Mucosa of rectum (tissue), 2 donors: Measurements from ENCODE around the gene SLAMF6.

ENCODE experiments used
- H3K27ac ChIP-seq, 2 donors: one replicate each; pipeline ENCODE4 v1.7.0; 2013; ENCODE audit warnings: inconsistent platforms in 2 of 2, low read depth in 2 of 2, low read length in 2 of 2
- H3K27me3 ChIP-seq, 2 donors: one replicate each; pipeline ENCODE4 v1.7.0; 2013; ENCODE audit warnings: low read length in 2 of 2; ENCODE audit not compliant: control insufficient read depth in 2 of 2, insufficient read depth in 2 of 2
- H3K36me3 ChIP-seq, 2 donors: one replicate each; pipeline ENCODE4 v1.7.0; 2013; ENCODE audit warnings: low read length in 2 of 2; ENCODE audit not compliant: control insufficient read depth in 2 of 2, insufficient read depth in 2 of 2
- H3K4me1 ChIP-seq, 2 donors: one replicate each; pipeline ENCODE4 v1.7.0; 2013; ENCODE audit warnings: low read length in 2 of 2, mild to moderate bottlenecking in 1 of 2; ENCODE audit not compliant: control insufficient read depth in 2 of 2, insufficient read depth in 2 of 2
- H3K4me3 ChIP-seq, 2 donors: one replicate each; pipeline ENCODE4 v1.7.0; 2013; ENCODE audit warnings: low read length in 2 of 2
- H3K9ac ChIP-seq, 2 donors: one replicate each; pipeline ENCODE4 v1.7.0; 2013; ENCODE audit warnings: low read length in 2 of 2, low read depth in 1 of 2, mild to moderate bottlenecking in 1 of 2
- H3K9me3 ChIP-seq, 2 donors: one replicate each; pipeline ENCODE4 v1.7.0; 2013; ENCODE audit warnings: low read length in 2 of 2; ENCODE audit not compliant: control insufficient read depth in 2 of 2
- donor health status: healthy.
- donor health status: Normal muscosa, but diverticular disease.

Gene SLAMF6

DNA sequence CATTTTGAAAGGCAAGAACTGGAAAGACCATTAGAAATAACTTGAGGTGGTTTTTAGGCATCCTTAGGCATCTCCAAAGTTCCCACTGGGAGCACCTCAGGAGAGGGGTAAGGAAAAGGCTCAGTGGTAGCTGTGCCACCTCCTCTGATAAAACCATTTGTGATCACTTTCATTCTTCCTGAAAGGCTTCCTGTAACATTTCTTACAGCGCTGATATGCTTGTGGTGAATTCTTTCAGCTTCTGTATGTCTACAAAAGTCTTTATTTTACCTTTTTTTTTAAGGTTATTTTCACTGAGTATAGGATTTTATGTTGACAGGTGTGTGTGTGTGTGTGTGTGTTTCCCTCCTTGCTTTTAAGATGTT is 67.9 kb downstream of the SLAMF6 start:
- no peak overlapping the region for H3K9ac ChIP-seq
- H3K4me1 ChIP-seq, result no peaks in the 10 kb centered on the region
- H3K9me3 ChIP-seq, result no peaks in the 10 kb centered on the region
- H3K27ac ChIP-seq, result no peak overlapping the region
- H3K36me3 ChIP-seq, result no peaks in the 10 kb centered on the region
- no peaks in the 10 kb centered on the region for H3K27me3 ChIP-seq
- no peak overlapping the region for H3K4me3 ChIP-seq

DNA sequence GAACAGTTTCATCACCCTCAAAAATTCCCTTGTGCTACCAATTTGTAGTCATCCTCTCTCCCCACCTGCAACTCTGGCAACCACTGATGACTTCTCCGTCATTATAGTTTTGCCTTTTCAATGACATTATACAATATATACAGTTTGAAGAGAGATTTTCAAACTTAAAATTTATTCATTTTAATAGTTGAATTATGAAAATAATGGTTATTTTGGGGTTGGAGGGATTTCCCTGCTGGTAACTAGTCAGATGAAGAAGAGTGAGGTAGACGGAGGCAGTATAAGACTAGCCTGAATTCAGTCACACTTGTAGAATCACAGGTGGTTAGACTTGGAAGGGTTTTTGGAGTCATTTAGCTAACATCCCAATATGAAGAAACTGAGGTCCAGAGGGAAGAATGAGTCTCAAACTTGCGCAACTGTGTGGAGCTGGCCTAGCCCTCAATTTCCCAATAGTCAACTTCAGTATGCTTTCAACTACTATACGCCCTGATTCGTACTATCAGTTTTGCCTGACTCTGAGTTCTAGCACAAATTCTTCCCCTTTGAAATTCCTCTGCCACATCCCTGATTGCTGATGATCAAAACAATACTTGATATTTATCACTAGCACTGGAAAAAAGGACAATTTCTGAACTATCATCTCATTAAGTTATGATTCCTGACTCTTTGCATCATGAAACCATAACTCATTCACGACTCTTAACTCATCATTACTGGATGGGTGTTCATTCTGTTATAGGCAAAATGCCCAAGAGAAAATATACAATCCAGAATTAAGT is 68.5 kb downstream of the SLAMF6 start:
- no peaks in the 10 kb centered on the region for H3K4me1 ChIP-seq
- H3K27ac ChIP-seq, result no peak overlapping the region

DNA sequence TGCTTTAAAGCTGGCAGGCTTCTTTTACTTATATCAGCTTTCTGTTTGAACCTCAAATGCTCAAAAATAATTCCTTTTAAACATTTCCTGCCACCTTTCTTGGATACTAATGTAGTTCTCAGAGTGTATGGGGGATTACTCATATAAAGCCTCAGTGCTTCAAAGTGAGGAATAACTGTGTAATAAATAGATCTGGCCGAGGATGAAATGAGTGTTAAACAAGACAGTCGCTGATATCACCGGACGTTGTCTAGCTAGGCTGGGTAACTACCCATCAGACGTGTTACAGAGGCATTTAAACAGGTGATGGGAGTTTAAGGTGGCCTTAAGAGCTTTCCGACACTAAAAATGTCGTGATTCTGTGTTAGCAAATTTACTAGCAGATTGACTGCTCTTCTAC is 69.6 kb downstream of the SLAMF6 start:
- no peak overlapping the region for H3K4me3 ChIP-seq
- no peaks in the 10 kb centered on the region for H3K9me3 ChIP-seq

More for the DNA sequence above, 68.5 kb downstream of the SLAMF6 start:
- H3K36me3 ChIP-seq, result no peaks in the 10 kb centered on the region
- no peaks in the 10 kb centered on the region for H3K27me3 ChIP-seq
- H3K9me3 ChIP-seq, result no peaks in the 10 kb centered on the region
- H3K9ac ChIP-seq, result no peak overlapping the region
- no peak overlapping the region for H3K4me3 ChIP-seq

DNA sequence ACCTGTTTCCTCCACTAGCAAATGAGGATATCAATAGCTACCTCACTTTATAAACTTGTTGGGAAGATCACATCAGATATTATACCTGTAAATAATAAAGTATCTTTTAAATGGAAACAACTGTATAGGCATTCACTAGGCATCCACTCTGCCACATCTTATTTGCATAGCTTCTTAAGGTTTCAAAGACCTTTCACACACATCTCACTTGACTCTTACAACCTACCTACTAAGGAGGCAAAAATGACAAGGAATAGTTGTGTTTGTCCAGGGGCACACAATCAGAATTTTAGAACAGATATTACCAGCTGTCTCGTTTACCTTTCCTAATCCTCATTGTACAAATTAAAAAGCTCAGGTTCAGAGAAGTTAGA is 71.2 kb downstream of the SLAMF6 start:
- Histone ChIP-seq H3K4me1 (no peaks in the 10 kb centered on the region), H3K36me3 (no peaks in the 10 kb centered on the region), H3K27ac (no peak overlapping the region), H3K9ac (no peak overlapping the region), H3K4me3 (no peak overlapping the region), H3K27me3 (no peaks in the 10 kb centered on the region), H3K9me3 (no peaks in the 10 kb centered on the region)

More for the DNA sequence above, 69.6 kb downstream of the SLAMF6 start:
- Histone ChIP-seq H3K4me1 (no peaks in the 10 kb centered on the region), H3K36me3 (no peaks in the 10 kb centered on the region), H3K9ac (no peak overlapping the region), H3K27ac (no peak overlapping the region), H3K27me3 (no peaks in the 10 kb centered on the region)

DNA sequence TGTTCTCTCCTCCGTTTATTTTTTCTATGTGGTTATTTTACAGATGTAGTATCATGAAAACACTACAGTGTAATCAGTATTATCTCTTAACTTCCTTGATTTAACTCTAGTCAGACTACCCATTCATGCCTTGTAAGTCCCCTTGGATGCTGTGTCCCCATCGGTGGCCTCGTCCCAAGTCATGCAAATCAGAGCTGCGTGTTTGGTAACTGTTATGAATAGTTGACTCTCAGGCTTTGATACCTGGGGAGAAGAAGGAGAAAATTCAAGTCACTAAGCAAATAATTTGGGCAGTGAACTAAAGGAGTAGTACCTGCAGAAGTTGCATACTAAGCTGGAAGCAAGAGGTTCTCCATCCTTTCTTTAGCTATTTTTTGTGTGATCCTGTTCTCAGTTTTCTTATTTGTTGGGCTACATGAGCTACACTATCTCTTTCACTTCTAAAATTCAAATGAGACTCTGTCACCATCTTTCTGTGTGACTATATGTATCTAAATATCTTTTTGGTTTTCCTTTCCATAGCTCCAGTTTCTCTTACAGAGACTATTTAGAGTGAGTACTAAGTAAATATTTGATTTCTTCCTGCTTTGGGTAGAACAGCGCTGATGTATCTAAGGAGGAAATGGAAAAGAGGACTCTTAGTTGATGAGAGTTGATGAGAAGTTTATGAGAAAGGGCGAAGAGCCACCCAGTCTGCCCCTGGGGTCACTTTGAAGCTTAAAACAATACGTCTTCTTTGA is 71.8 kb downstream of the SLAMF6 start:
- H3K4me3 ChIP-seq, result peak overlapping the region in 1 of 2 donors; percentile 5
- H3K9ac ChIP-seq, result no peak overlapping the region

DNA sequence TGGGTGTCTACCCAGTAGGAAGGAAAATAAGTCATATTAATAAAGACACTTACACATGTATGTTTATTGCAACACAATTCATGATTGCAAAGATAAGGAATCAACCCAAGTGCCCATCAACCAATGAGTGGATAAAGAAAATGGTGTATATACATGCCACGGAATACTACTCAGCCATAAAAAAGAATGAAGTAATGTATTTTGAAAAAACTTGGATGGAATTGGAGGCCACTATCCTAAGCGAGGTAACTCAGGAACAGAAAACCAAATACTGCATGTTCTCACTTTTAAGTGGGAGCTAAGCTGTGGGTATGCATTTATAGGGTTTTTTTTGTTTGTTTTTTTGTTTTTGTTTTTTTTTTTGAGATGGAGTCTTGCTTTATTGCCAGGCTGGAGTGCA is 73.6 kb downstream of the SLAMF6 start:
- no peaks in the 10 kb centered on the region for H3K27me3 ChIP-seq
- no peak overlapping the region for H3K9ac ChIP-seq
- H3K27ac ChIP-seq, result no peak overlapping the region
- no peaks in the 10 kb centered on the region for H3K9me3 ChIP-seq
- H3K4me1 ChIP-seq, result peaks cover 0 to 2% of the 10 kb centered on the region in 2 donors
- no peaks in the 10 kb centered on the region for H3K36me3 ChIP-seq
- no peak overlapping the region for H3K4me3 ChIP-seq

More for the DNA sequence above, 71.8 kb downstream of the SLAMF6 start:
- Histone ChIP-seq H3K27me3 (no peaks in the 10 kb centered on the region), H3K9me3 (no peaks in the 10 kb centered on the region), H3K36me3 (no peaks in the 10 kb centered on the region), H3K4me1 (peaks cover 0 to 2% of the 10 kb centered on the region in 2 donors), H3K27ac (no peak overlapping the region)

DNA sequence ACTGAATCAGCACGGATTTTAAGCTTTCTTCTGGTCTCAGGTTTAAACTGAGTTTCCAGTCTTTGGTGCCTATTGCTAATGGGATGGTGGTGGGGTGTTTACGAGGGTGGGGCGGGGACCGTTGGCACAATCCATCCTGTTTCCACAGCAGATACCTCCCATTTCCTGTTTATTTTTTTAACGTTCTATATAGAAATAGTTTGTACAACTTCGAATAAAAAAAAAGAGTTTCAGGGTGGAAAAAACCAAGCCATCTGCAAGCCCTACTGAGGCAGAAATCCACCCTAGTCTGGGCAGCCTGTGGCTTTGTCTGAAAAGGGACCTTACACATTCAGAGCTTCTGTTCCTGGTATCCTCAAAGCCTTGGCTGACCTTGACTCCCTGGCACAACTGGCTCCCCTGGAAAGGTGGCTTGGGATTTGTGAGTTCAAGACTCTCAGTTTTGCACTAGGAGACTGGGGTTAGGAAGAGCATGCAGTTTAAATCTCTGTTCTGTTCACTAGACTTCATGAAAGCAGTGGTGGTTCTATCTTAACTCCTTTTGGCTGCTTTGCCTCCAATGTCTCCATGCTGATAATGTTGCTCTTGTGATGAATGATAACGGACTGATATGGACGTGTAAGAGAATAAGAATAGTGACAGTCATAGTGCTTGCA is 76.0 kb downstream of the SLAMF6 start:
- Histone ChIP-seq H3K27ac (no peak overlapping the region), H3K27me3 (no peaks in the 10 kb centered on the region), H3K4me3 (no peak overlapping the region), H3K9ac (no peak overlapping the region), H3K36me3 (no peaks in the 10 kb centered on the region), H3K4me1 (peaks cover 0 to 2% of the 10 kb centered on the region in 2 donors), H3K9me3 (no peaks in the 10 kb centered on the region)

DNA sequence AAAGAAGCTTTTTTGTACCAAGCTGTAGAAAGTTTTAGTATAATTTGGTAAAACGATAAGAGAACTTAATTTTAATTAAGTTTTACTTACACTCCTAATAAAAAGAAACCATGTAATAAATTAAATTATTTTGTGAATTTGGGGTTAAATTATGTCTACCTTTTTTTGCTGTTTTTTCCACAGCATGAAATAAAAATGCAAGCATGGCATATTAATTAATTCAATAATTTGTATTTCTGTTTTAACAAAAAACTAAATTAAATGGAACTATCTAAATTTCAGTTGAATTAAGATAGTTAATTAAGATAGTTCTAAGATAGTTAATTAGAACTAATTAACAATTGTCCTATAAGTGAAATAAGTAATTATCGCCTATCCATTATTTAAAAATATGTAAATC is 83.3 kb downstream of the SLAMF6 start:
- Histone ChIP-seq H3K27ac (no peak overlapping the region), H3K9ac (no peak overlapping the region), H3K4me3 (no peak overlapping the region), H3K9me3 (no peaks in the 10 kb centered on the region), H3K27me3 (no peaks in the 10 kb centered on the region), H3K36me3 (no peaks in the 10 kb centered on the region), H3K4me1 (no peaks in the 10 kb centered on the region)

DNA sequence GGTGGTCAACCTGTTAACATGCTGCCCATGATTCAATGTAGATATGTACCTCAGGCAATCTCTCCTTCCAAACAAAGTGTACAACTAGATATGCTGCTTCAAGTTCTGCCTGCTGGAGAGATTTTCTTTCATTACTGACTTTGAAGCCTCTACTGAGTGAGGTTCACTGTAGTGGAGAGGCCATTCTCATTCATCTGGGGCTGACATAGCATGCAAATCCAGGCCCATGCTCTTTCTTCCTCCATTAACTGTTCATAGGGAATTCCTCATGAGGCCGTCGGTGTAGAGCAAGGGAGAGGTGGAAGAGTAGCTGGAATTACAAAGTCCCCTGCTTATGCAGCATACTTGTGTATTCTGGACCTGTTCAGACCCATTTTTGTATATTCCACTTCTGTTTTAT is 84.1 kb downstream of the SLAMF6 start:
- Histone ChIP-seq H3K36me3 (no peaks in the 10 kb centered on the region), H3K4me3 (no peak overlapping the region), H3K9me3 (no peaks in the 10 kb centered on the region), H3K27ac (peak overlapping the region in 1 of 2 donors; percentile 71), H3K9ac (no peak overlapping the region), H3K4me1 (no peaks in the 10 kb centered on the region), H3K27me3 (no peaks in the 10 kb centered on the region)

DNA sequence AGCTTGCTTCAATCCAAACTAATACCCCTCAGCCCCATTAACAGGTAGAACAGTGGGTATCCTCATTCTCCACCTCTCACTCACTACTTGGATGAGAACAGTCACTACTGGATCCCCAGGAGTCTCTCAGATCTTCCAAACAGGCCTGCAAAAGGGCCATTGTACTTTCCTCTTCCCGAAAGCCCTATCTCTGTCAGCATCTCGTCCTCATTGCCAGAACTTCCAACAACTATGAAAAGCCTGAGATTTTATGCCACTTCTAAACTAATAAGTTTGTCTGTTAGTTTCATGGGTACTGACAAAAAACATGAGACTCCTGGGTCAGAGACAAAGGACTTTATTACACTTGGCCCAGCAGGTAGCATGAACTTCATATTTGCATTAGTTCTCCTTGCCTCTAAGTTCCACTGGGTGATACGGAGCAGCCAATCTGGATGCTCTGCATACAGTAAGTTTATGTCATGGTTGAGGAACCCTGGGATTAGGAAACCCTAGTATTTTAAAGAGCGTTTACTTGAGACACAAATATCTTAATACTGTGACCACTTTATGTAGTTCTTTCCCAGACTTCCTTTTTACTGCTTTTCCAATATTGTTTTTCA is 84.6 kb downstream of the SLAMF6 start:
- Histone ChIP-seq H3K27ac (peak overlapping the region; percentile 32 to 71), H3K4me3 (peak overlapping the region; percentile 2 to 61), H3K4me1 (no peaks in the 10 kb centered on the region), H3K27me3 (no peaks in the 10 kb centered on the region), H3K9ac (peak overlapping the region; percentile 3 to 60), H3K9me3 (no peaks in the 10 kb centered on the region), H3K36me3 (no peaks in the 10 kb centered on the region)
